HG03159 (cell line): ENCODE measurements around the gene CCNJL.

Experiments used
- ATAC-seq: cut with Tn5 transposase; IDR thresholded peaks from one replicate; pipeline ENCODE4 v1.9.1; 2021; ENCODE audit warnings: mild to moderate bottlenecking, moderate library complexity; ENCODE audit not compliant: unreplicated experiment

Gene CCNJL

GRCh38 chr5:160231783-160232342 is 80.5 kb downstream of the CCNJL start:
- ATAC-seq = no peak

- peak; percentile 58 for ATAC-seq
Observed at GRCh38 chr5:160230686-160231527, 81.5 kb downstream of the CCNJL start.

DNA sequence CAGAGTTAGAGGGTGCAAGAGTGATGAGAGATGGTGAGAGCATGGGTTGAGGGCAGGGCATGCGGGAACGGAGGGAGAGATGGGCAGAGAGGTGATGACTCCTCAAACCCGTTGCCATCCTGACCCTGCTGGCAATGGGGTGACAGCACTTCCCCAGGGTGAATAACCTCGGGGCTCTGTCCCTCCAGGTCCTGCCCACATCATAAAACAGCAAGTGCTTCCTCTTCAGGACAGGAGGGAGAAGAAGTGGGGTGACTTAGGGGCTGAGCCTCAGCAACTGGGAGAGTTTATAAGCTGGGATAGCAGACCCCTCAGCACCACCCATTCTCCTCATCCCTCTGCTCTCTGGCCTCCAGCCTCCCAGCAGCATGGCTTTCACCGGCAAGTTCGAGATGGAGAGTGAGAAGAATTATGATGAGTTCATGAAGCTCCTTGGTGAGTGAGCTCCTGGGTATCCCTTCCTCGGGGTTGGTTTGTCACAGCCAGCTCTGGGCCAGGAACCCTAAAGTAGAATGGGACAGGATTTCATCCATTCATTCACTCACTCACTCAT is 83.1 kb downstream of the CCNJL start, which contains the start of gene FABP6:
FABP6 (plus strand) TSS at position 317 of the 553 bp plus-strand sequence; CDS start at position 369, 52 bp downstream.
- ATAC-seq = no peak

DNA sequence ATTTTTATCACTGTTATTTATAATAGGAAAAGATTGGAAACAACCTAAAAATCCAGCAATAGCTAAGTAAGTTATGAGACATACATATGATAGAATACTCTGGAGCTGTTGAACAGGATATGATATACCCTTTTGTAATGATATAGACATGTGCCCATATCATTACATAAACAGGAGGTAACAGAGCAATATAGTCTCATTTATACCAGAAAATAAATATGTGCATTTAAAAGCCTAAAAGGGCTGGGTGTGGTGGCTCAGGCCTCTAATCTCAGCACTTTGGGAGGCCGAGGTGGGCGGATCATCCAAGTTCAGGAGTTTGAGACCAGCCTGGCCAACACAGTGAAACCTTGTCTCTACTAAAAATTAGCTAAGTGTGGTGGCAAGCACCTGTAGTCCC is 85.4 kb downstream of the CCNJL start:
- ATAC-seq = no peak

DNA sequence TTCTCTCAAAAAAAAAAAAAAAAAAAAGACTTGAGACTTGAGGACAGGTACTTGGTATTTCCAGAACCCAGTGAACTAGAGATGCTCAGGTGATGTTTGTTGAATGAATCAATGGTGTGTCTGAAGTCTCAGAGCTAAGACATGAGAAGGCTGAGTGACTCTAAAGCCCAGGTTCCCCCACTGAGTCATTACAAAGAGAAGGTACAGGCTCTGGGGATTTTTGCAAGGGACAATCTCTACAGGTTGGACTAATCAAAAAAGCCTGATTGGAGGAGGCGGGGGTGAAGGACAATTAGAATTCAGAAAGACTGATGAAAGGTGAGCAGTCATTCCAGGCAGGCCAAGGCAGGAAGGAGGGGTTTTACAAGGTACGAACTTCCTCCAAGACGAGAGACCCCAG is 91.3 kb downstream of the CCNJL start:
- no peak for ATAC-seq

- ATAC-seq = no peak
Observed at GRCh38 chr5:160219356-160219755, 93.0 kb downstream of the CCNJL start.

DNA sequence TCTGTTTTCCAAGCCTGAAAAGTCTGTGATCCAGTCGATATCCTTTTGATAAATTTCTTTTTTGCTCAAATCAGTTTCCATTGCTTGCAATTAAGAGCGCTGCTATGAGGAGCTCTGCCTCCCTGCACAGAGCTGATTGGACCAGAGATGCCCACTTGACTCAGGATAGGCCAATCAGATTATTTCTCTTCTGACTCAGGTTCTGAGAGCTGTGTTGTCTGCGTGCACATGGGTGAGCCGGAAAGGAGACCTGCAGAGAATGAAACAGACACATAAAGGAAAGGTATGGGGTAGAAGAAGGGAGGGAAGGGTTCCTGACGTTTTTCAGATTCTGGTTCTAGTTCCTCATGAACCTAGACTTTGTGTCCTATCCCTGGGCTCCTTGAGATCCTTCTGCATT is 98.8 kb downstream of the CCNJL start:
- ATAC-seq = no peak

GRCh38 chr5:160211352-160211751 is 101.0 kb downstream of the CCNJL start:
- ATAC-seq = no peak

DNA sequence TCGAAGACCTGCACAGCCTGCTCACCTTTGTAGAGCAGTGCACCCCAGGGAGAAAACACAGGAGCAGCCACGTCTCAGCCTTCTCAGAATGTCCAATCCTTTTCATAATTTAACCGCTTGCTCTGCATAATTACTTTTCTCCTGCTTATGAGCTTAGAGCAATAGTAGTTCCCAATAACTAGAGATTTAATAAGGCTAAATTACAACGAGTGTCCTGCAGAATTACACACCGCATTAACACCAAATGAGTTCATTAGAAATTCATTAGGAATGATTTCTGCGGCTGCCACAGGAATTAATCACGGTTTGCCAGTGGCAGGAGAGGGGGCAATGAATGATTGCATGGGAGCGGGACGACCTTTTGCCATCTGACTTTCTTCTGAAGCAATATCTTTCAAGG is 101.8 kb downstream of the CCNJL start:
- ATAC-seq = no peak

DNA sequence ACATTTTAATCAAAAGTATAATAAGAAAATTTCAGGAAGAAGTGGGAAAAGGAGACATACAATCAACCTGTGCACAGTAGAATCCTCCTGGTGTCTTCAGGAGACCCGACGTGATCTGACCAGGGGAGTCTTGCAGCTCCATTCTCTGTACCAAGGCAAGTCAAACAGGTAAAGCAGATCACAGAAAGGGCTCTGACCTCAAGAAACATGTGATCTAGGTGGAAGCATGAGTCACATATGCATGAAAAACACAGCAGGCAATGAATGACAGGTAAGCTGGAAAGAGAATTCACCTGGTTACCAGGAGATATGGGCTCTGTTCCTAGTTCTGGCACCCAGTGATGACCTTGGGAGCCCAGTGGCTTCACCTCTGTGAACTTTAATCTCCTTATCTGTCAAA is 102.4 kb downstream of the CCNJL start:
- ATAC-seq = no peak

DNA sequence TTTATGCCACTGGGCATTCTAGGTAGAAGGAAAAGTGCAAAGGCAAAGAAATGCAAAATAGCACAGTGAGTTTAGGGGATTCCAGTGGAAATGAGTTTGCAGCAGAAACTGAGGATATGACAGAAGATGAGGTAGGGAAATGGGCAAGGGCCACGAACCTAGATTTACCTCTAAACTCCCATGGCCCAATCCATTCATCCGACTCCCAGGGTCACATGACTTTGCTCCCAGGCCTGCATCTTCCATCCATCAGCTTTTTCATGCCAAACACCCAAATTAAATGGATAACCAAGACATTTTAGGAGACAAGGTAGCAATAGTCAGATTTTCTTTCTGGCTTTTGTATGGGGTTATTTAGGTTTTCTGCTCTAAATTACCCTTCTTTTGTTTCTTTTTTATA is 105.3 kb downstream of the CCNJL start:
- no peak for ATAC-seq
